Measurements from ENCODE around the gene DHRS2. TPM values are rescaled to one million over a fixed set of nuclear protein-coding genes. Genes with fewer than 3 reads are reported as not detected.

The DHRS2 gene
- total and polyA plus RNA-seq, 4 experiments from 2014 or later, result not detected

- Histone ChIP-seq H3K4me1 (ENCODE audit: insufficient read depth, low read length) (no peaks in the 10 kb centered on the region), H3K4me3 (ENCODE audit: low read length in 2 of 2) (no peak overlapping the region), H3K9me3 (ENCODE audit: control insufficient read depth in 1 of 2, low read length in 2 of 2) (no peaks in the 10 kb centered on the region), H3K27me3 (ENCODE audit: insufficient read depth, low read length) (no peaks in the 10 kb centered on the region), H3K27ac (ENCODE audit: low read depth, low read length) (no peak overlapping the region), H3K36me3 (ENCODE audit: insufficient read depth, low read length) (no peaks in the 10 kb centered on the region)
- no peaks in the 10 kb centered on the region for H3K4me1 Mint-ChIP-seq
- ChIA-PET CTCF (ENCODE audit: partially characterized antibody) (interaction anchor here (4.9 kb wide), 1 partner anchor 11 kb away, joined by 45 read pairs; no protein-coding TSS in a partner anchor), POLR2A (ENCODE audit: partially characterized antibody) (no interaction called here)
- intact Hi-C loops (cut with micrococcal nuclease), result no loop called here
- no peak overlapping the region for H3K4me3 Mint-ChIP-seq
- no peak overlapping the region for H3K27ac Mint-ChIP-seq
- DNase-seq, result no peak
- no peaks in the 10 kb centered on the region for H3K9me3 Mint-ChIP-seq
- H3K36me3 Mint-ChIP-seq, result no peaks in the 10 kb centered on the region
- H3K27me3 Mint-ChIP-seq, result no peaks in the 10 kb centered on the region
Observed at GRCh38 chr14:23643533-23644194, 7.5 kb downstream of the DHRS2 start.

- no peak overlapping the region for H3K4me3 Mint-ChIP-seq
- no peak for DNase-seq
- CTCF ChIA-PET (ENCODE audit: partially characterized antibody), result interaction anchor here (4.9 kb wide), 1 partner anchor 12 kb away, joined by 45 read pairs; no protein-coding TSS in a partner anchor
- Histone ChIP-seq H3K4me3 (ENCODE audit: low read length in 2 of 2) (no peak overlapping the region), H3K27me3 (ENCODE audit: insufficient read depth, low read length) (no peaks in the 10 kb centered on the region), H3K4me1 (ENCODE audit: insufficient read depth, low read length) (no peaks in the 10 kb centered on the region), H3K27ac (ENCODE audit: low read depth, low read length) (no peak overlapping the region), H3K9me3 (ENCODE audit: control insufficient read depth in 1 of 2, low read length in 2 of 2) (no peaks in the 10 kb centered on the region), H3K36me3 (ENCODE audit: insufficient read depth, low read length) (no peaks in the 10 kb centered on the region)
- POLR2A ChIA-PET (ENCODE audit: partially characterized antibody), result no interaction called here
- H3K36me3 Mint-ChIP-seq, result no peaks in the 10 kb centered on the region
- no peak overlapping the region for H3K27ac Mint-ChIP-seq
- H3K27me3 Mint-ChIP-seq, result peaks cover 0 to 3% of the 10 kb centered on the region in 2 donors
- intact Hi-C loops (cut with micrococcal nuclease), result no loop called here
- H3K4me1 Mint-ChIP-seq, result no peaks in the 10 kb centered on the region
- no peaks in the 10 kb centered on the region for H3K9me3 Mint-ChIP-seq
Observed at GRCh38 chr14:23644195-23644918, 8.2 kb downstream of the DHRS2 start.

- H3K4me3 Mint-ChIP-seq, result no peak overlapping the region
- no peak for DNase-seq
- intact Hi-C loops (cut with micrococcal nuclease), result no loop called here
Observed at GRCh38 chr14:23644919-23645336, 8.8 kb downstream of the DHRS2 start.

GRCh38 chr14:23645504-23645811 lies 9.3 kb downstream of the DHRS2 start:
- H3K36me3 Mint-ChIP-seq, result no peaks in the 10 kb centered on the region
- Histone ChIP-seq H3K4me1 (ENCODE audit: insufficient read depth, low read length) (no peaks in the 10 kb centered on the region), H3K36me3 (ENCODE audit: insufficient read depth, low read length) (no peaks in the 10 kb centered on the region), H3K9me3 (ENCODE audit: control insufficient read depth in 1 of 2, low read length in 2 of 2) (no peaks in the 10 kb centered on the region), H3K4me3 (ENCODE audit: low read length in 2 of 2) (no peak overlapping the region), H3K27me3 (ENCODE audit: insufficient read depth, low read length) (no peaks in the 10 kb centered on the region), H3K27ac (ENCODE audit: low read depth, low read length) (no peak overlapping the region)
- POLR2A ChIA-PET (ENCODE audit: partially characterized antibody), result no interaction called here
- H3K4me1 Mint-ChIP-seq, result no peaks in the 10 kb centered on the region
- DNase-seq, result no peak
- peaks cover 2 to 3% of the 10 kb centered on the region in 2 donors for H3K27me3 Mint-ChIP-seq
- CTCF ChIA-PET (ENCODE audit: partially characterized antibody), result interaction anchor here (4.9 kb wide), 1 partner anchor 13 kb away, joined by 45 read pairs; no protein-coding TSS in a partner anchor
- H3K27ac Mint-ChIP-seq, result no peak overlapping the region
- no peak overlapping the region for H3K4me3 Mint-ChIP-seq
- H3K9me3 Mint-ChIP-seq, result no peaks in the 10 kb centered on the region
- intact Hi-C loops (cut with micrococcal nuclease), result no loop called here

More at GRCh38 chr14:23644919-23645336, 8.8 kb downstream of the DHRS2 start:
- Histone ChIP-seq H3K27me3 (ENCODE audit: insufficient read depth, low read length) (no peaks in the 10 kb centered on the region), H3K36me3 (ENCODE audit: insufficient read depth, low read length) (no peaks in the 10 kb centered on the region), H3K27ac (ENCODE audit: low read depth, low read length) (no peak overlapping the region), H3K4me3 (ENCODE audit: low read length in 2 of 2) (no peak overlapping the region), H3K4me1 (ENCODE audit: insufficient read depth, low read length) (no peaks in the 10 kb centered on the region), H3K9me3 (ENCODE audit: control insufficient read depth in 1 of 2, low read length in 2 of 2) (no peaks in the 10 kb centered on the region)
- no peak overlapping the region for H3K27ac Mint-ChIP-seq
- ChIA-PET POLR2A (ENCODE audit: partially characterized antibody) (no interaction called here), CTCF (ENCODE audit: partially characterized antibody) (interaction anchor here (4.9 kb wide), 1 partner anchor 13 kb away, joined by 45 read pairs; no protein-coding TSS in a partner anchor)
- H3K4me1 Mint-ChIP-seq, result no peaks in the 10 kb centered on the region
- H3K36me3 Mint-ChIP-seq, result no peaks in the 10 kb centered on the region
- peaks cover 2 to 3% of the 10 kb centered on the region in 2 donors for H3K27me3 Mint-ChIP-seq
- no peaks in the 10 kb centered on the region for H3K9me3 Mint-ChIP-seq

- Mint-ChIP-seq H3K27me3 (peaks cover 2 to 3% of the 10 kb centered on the region in 2 donors), H3K9me3 (no peaks in the 10 kb centered on the region), H3K27ac (no peak overlapping the region), H3K4me3 (no peak overlapping the region), H3K4me1 (no peaks in the 10 kb centered on the region), H3K36me3 (no peaks in the 10 kb centered on the region)
- DNase-seq, result no peak
- intact Hi-C loops (cut with micrococcal nuclease), result no loop called here
- H3K4me3 ChIP-seq (ENCODE audit: low read length in 2 of 2), result no peak overlapping the region
- no peaks in the 10 kb centered on the region for H3K27me3 ChIP-seq (ENCODE audit: insufficient read depth, low read length)
- ChIA-PET CTCF (ENCODE audit: partially characterized antibody) (interaction anchor here (4.9 kb wide), 1 partner anchor 14 kb away, joined by 45 read pairs; no protein-coding TSS in a partner anchor), POLR2A (ENCODE audit: partially characterized antibody) (no interaction called here)
- no peaks in the 10 kb centered on the region for H3K9me3 ChIP-seq (ENCODE audit: control insufficient read depth in 1 of 2, low read length in 2 of 2)
- no peaks in the 10 kb centered on the region for H3K36me3 ChIP-seq (ENCODE audit: insufficient read depth, low read length)
- no peaks in the 10 kb centered on the region for H3K4me1 ChIP-seq (ENCODE audit: insufficient read depth, low read length)
- H3K27ac ChIP-seq (ENCODE audit: low read depth, low read length), result no peak overlapping the region
Observed at GRCh38 chr14:23645812-23646647, 9.9 kb downstream of the DHRS2 start.

- H3K9me3 Mint-ChIP-seq, result no peaks in the 10 kb centered on the region
- Histone ChIP-seq H3K9me3 (ENCODE audit: control insufficient read depth in 1 of 2, low read length in 2 of 2) (no peaks in the 10 kb centered on the region), H3K36me3 (ENCODE audit: insufficient read depth, low read length) (no peaks in the 10 kb centered on the region), H3K4me1 (ENCODE audit: insufficient read depth, low read length) (no peaks in the 10 kb centered on the region), H3K27me3 (ENCODE audit: insufficient read depth, low read length) (no peaks in the 10 kb centered on the region), H3K27ac (ENCODE audit: low read depth, low read length) (no peak overlapping the region), H3K4me3 (ENCODE audit: low read length in 2 of 2) (no peak overlapping the region)
- ChIA-PET CTCF (ENCODE audit: partially characterized antibody) (interaction anchor here (4.9 kb wide), 1 partner anchor 14 kb away, joined by 45 read pairs; no protein-coding TSS in a partner anchor), POLR2A (ENCODE audit: partially characterized antibody) (no interaction called here)
- peaks cover 2 to 3% of the 10 kb centered on the region in 2 donors for H3K27me3 Mint-ChIP-seq
- H3K4me3 Mint-ChIP-seq, result no peak overlapping the region
- intact Hi-C loops (cut with micrococcal nuclease), result no loop called here
- no peak for DNase-seq
- no peaks in the 10 kb centered on the region for H3K36me3 Mint-ChIP-seq
- no peaks in the 10 kb centered on the region for H3K4me1 Mint-ChIP-seq
- no peak overlapping the region for H3K27ac Mint-ChIP-seq
Observed at GRCh38 chr14:23646648-23647549, 10.7 kb downstream of the DHRS2 start.

Data from CD4-positive, alpha-beta memory T cell (primary cell).